Panc1 (cell line): Measurements from ENCODE around the gene PHACTR2.

Experiments used
- POLR2AphosphoS5 ChIP-seq: IDR thresholded peaks from 2 replicates; pipeline ENCODE4 v1.6.1; 2012; ENCODE audit warnings: mild to moderate bottlenecking, low read depth, low read length, moderate library complexity
- TF ChIP-seq, protein P1 (sequence below): fragments of 450-650 bp; IDR thresholded peaks from 2 replicates; pipeline ENCODE4 v1.5.1; 2017; ENCODE audit warnings: mild to moderate bottlenecking
- TF ChIP-seq, protein P2 (sequence below), 2 experiments: IDR thresholded peaks; 2 replicates each; pipeline ENCODE4 v1.6.1; 2011 to 2012; ENCODE audit warnings: low read depth in 2 of 2, control low read depth in 1 of 2, low read length in 1 of 2, mild to moderate bottlenecking in 1 of 2, moderate library complexity in 1 of 2; ENCODE audit not compliant: insufficient read depth in 1 of 2

DNA sequence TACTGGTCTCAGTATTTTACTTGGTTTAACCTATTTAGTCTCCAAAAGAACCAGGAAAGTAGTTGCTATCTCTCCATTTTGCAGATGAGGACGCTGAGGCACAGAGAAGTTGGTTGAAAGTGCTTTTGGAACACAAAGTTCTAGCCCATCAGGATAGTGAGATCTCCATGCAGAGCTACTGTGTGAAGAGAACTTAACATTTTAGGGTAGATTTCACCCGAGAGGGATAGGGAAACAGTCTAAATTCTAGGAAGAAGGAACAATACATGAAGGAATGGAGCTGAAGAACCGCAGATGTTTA is 65.1 kb downstream of the PHACTR2 start:
- TF ChIP-seq, protein P1, sequence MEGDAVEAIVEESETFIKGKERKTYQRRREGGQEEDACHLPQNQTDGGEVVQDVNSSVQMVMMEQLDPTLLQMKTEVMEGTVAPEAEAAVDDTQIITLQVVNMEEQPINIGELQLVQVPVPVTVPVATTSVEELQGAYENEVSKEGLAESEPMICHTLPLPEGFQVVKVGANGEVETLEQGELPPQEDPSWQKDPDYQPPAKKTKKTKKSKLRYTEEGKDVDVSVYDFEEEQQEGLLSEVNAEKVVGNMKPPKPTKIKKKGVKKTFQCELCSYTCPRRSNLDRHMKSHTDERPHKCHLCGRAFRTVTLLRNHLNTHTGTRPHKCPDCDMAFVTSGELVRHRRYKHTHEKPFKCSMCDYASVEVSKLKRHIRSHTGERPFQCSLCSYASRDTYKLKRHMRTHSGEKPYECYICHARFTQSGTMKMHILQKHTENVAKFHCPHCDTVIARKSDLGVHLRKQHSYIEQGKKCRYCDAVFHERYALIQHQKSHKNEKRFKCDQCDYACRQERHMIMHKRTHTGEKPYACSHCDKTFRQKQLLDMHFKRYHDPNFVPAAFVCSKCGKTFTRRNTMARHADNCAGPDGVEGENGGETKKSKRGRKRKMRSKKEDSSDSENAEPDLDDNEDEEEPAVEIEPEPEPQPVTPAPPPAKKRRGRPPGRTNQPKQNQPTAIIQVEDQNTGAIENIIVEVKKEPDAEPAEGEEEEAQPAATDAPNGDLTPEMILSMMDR = no peak
- TF ChIP-seq POLR2AphosphoS5 = no peak
- TF ChIP-seq, protein P2, sequence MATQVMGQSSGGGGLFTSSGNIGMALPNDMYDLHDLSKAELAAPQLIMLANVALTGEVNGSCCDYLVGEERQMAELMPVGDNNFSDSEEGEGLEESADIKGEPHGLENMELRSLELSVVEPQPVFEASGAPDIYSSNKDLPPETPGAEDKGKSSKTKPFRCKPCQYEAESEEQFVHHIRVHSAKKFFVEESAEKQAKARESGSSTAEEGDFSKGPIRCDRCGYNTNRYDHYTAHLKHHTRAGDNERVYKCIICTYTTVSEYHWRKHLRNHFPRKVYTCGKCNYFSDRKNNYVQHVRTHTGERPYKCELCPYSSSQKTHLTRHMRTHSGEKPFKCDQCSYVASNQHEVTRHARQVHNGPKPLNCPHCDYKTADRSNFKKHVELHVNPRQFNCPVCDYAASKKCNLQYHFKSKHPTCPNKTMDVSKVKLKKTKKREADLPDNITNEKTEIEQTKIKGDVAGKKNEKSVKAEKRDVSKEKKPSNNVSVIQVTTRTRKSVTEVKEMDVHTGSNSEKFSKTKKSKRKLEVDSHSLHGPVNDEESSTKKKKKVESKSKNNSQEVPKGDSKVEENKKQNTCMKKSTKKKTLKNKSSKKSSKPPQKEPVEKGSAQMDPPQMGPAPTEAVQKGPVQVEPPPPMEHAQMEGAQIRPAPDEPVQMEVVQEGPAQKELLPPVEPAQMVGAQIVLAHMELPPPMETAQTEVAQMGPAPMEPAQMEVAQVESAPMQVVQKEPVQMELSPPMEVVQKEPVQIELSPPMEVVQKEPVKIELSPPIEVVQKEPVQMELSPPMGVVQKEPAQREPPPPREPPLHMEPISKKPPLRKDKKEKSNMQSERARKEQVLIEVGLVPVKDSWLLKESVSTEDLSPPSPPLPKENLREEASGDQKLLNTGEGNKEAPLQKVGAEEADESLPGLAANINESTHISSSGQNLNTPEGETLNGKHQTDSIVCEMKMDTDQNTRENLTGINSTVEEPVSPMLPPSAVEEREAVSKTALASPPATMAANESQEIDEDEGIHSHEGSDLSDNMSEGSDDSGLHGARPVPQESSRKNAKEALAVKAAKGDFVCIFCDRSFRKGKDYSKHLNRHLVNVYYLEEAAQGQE (IDR thresholded peaks at IDR 0.05; ENCODE audit: insufficient read depth in 1 of 2, low read depth in 2 of 2, low read length in 1 of 2) = no peak
